SU-DHL-6 (cell line): ENCODE data around the gene ACTL6B.
A peak's percentile ranks its signal among the peaks of the same experiment; 100 is the strongest.

Experiments
- H2AFZ ChIP-seq: fragments of 200-600 bp; sonication (generic); 2 replicates; pipeline ENCODE4 v1.6.1; 2014; ENCODE audit warnings: low read depth, mild to moderate bottlenecking, moderate library complexity, mixed read lengths, antibody characterized with exemption, low read length; ENCODE audit not compliant: severe bottlenecking
- H3F3A ChIP-seq: fragments of 200-600 bp; shearing (Covaris generic); 2 replicates; pipeline ENCODE4 v1.6.0; 2016; ENCODE audit warnings: antibody characterized with exemption, mild to moderate bottlenecking; ENCODE audit not compliant: insufficient read depth
- H3K27ac ChIP-seq: fragments of 200-600 bp; sonication (generic); 2 replicates; pipeline ENCODE4 v1.5.1; 2016; ENCODE audit warnings: low read depth, mild to moderate bottlenecking, low read length, moderate library complexity, mixed read lengths
- H3K27me3 ChIP-seq: fragments of 200-600 bp; sonication (generic), shearing (Covaris generic); 2 replicates; pipeline ENCODE4 v1.6.0; 2014; ENCODE audit warnings: mild to moderate bottlenecking, low read length
- H3K36me3 ChIP-seq: fragments of 200-600 bp; sonication (generic); 2 replicates; pipeline ENCODE4 v1.6.1; 2014; ENCODE audit warnings: mild to moderate bottlenecking, low read length, mixed read lengths
- H3K4me2 ChIP-seq: fragments of 300-600, 200-600 bp; shearing (Covaris generic), sonication (generic); 2 replicates; pipeline ENCODE4 v1.6.0; 2014; ENCODE audit warnings: low read length, low read depth, mild to moderate bottlenecking; ENCODE audit not compliant: poor library complexity, severe bottlenecking
- H3K4me3 ChIP-seq: fragments of 200-600 bp; sonication (generic); 2 replicates; pipeline ENCODE4 v1.5.1; 2014; ENCODE audit warnings: antibody characterized with exemption, low read length, mild to moderate bottlenecking, mixed read lengths; ENCODE audit not compliant: insufficient read depth, poor library complexity, severe bottlenecking
- H3K79me2 ChIP-seq: fragments of 200-600 bp; sonication (generic); 2 replicates; pipeline ENCODE4 v1.6.1; 2014; ENCODE audit warnings: mild to moderate bottlenecking, low read length, moderate library complexity; ENCODE audit not compliant: insufficient read depth
- H3K9ac ChIP-seq: fragments of 200-600 bp; sonication (generic); 2 replicates; pipeline ENCODE4 v1.7.0; 2014; ENCODE audit warnings: mild to moderate bottlenecking, low read length
- H3K9me2 ChIP-seq: fragments of 200-600 bp; sonication (generic); replicated peaks from 2 replicates; pipeline ENCODE4 v1.6.1; 2014; ENCODE audit warnings: low read length; ENCODE audit not compliant: insufficient read depth
- H3K9me3 ChIP-seq: fragments of 200-600 bp; sonication (generic); 2 replicates; pipeline ENCODE4 v1.6.1; 2014; ENCODE audit warnings: low read length, mixed read lengths; ENCODE audit not compliant: insufficient read depth
- H4K20me1 ChIP-seq: fragments of 200-600 bp; sonication (generic); 2 replicates; pipeline ENCODE4 v1.6.1; 2014; ENCODE audit warnings: low read depth, mild to moderate bottlenecking, antibody characterized with exemption, low read length, moderate library complexity, mixed read lengths
- EZH2phosphoT487 ChIP-seq: fragments of 200-600 bp; sonication (generic), shearing (Covaris generic); conservative IDR thresholded peaks from 2 replicates; pipeline ENCODE4 v1.6.1; 2018; ENCODE audit warnings: mild to moderate bottlenecking, antibody characterized with exemption, low read length, moderate library complexity, mixed read lengths
- TF ChIP-seq, protein P1 (sequence below): fragments of 200-600 bp; sonication (generic); IDR thresholded peaks from one replicate; pipeline ENCODE4 v1.5.1; 2017; ENCODE audit warnings: antibody characterized with exemption, mild to moderate bottlenecking, low read length, moderate library complexity; ENCODE audit not compliant: insufficient read depth, poor library complexity, severe bottlenecking

Gene ACTL6B

GRCh38 chr7:100627238-100627549 lies 29.1 kb downstream of the ACTL6B start:
- no peaks in the 10 kb centered on the region for H3K9me3 ChIP-seq
- H3K9me2 ChIP-seq: no peaks in the 10 kb centered on the region
- H3K4me3 ChIP-seq: peak overlapping the region; percentile 58
- no peaks in the 10 kb centered on the region for H4K20me1 ChIP-seq
- TF ChIP-seq, protein P1, sequence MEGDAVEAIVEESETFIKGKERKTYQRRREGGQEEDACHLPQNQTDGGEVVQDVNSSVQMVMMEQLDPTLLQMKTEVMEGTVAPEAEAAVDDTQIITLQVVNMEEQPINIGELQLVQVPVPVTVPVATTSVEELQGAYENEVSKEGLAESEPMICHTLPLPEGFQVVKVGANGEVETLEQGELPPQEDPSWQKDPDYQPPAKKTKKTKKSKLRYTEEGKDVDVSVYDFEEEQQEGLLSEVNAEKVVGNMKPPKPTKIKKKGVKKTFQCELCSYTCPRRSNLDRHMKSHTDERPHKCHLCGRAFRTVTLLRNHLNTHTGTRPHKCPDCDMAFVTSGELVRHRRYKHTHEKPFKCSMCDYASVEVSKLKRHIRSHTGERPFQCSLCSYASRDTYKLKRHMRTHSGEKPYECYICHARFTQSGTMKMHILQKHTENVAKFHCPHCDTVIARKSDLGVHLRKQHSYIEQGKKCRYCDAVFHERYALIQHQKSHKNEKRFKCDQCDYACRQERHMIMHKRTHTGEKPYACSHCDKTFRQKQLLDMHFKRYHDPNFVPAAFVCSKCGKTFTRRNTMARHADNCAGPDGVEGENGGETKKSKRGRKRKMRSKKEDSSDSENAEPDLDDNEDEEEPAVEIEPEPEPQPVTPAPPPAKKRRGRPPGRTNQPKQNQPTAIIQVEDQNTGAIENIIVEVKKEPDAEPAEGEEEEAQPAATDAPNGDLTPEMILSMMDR: no peak
- no peak for TF ChIP-seq EZH2phosphoT487
- no peaks in the 10 kb centered on the region for H3K79me2 ChIP-seq
- H3K4me2 ChIP-seq: peak overlapping the region; percentile 77
- H3K36me3 ChIP-seq: no peaks in the 10 kb centered on the region
- peaks cover 12% of the 10 kb centered on the region for H3F3A ChIP-seq
- no peak overlapping the region for H2AFZ ChIP-seq
- no peak overlapping the region for H3K27ac ChIP-seq
- H3K27me3 ChIP-seq: no peaks in the 10 kb centered on the region
- peak overlapping the region; percentile 69 for H3K9ac ChIP-seq

DNA sequence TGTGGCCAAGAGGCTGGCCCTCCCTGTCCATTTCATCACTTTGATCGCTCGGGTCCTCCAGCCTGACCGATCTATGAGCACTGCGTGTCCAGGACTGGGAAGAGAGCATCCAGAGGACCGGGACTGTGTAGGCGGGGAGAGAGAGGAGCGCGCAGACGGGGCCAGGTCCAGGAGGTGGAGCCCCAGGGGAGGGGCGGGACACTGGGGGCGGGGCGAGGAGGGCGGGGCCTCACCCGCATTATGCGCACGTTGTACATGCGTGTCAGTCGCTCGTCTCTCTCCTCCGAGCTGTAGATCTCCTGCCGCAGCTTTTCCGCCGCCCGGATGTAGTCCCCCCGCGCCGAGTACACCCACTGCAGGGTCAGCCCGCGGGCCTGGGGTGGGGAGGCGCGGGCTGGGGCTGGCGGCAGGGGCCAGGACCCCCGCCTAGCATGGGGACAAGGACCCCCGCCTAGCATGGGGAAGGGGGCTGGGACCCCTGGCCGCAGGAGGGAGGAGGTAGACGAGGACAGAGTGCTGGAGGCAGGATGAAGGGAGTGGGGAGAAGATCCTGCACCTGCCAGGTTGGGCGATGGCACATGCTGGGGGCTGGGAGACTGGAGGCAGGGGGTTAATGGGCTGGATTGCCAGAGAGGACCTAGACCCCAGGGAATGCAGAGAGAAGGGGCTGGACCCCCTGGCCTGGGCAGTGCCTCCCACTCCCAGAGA lies 29.6 kb downstream of the ACTL6B start:
- H3K79me2 ChIP-seq: no peaks in the 10 kb centered on the region
- peak overlapping the region; percentile 77 for H3K4me2 ChIP-seq
- H3K9me3 ChIP-seq: no peaks in the 10 kb centered on the region
- H3K27ac ChIP-seq: peak overlapping the region; percentile 25; the same call in 1 of the 2 replicates
- no peaks in the 10 kb centered on the region for H3K9me2 ChIP-seq
- H3F3A ChIP-seq: peaks cover 9% of the 10 kb centered on the region
- peak overlapping the region; percentile 58 for H3K4me3 ChIP-seq
- H3K27me3 ChIP-seq: no peaks in the 10 kb centered on the region
- H4K20me1 ChIP-seq: no peaks in the 10 kb centered on the region
- TF ChIP-seq, protein P1: no peak
- TF ChIP-seq EZH2phosphoT487: no peak
- H3K36me3 ChIP-seq: no peaks in the 10 kb centered on the region
- peak overlapping the region; percentile 20 for H2AFZ ChIP-seq
- peak overlapping the region; percentile 69 for H3K9ac ChIP-seq

- no peaks in the 10 kb centered on the region for H4K20me1 ChIP-seq
- peak overlapping the region; percentile 77 for H3K4me2 ChIP-seq
- no peaks in the 10 kb centered on the region for H3K27me3 ChIP-seq
- H3K9ac ChIP-seq: peak overlapping the region; percentile 69
- peak overlapping the region; percentile 58 for H3K4me3 ChIP-seq
- H3K9me3 ChIP-seq: no peaks in the 10 kb centered on the region
- no peaks in the 10 kb centered on the region for H3K9me2 ChIP-seq
- peaks cover 7% of the 10 kb centered on the region for H3F3A ChIP-seq
- no peaks in the 10 kb centered on the region for H3K36me3 ChIP-seq
- TF ChIP-seq, protein P1: no peak
- no peak for TF ChIP-seq EZH2phosphoT487
- H2AFZ ChIP-seq: peak overlapping the region; percentile 20
- no peaks in the 10 kb centered on the region for H3K79me2 ChIP-seq
- H3K27ac ChIP-seq: no peak overlapping the region
Measured at GRCh38 chr7:100626055-100626454, 30.2 kb downstream of the ACTL6B start.
